Measurements from ENCODE around the gene ALDH1A2. TPM values are rescaled to one million over a fixed set of nuclear protein-coding genes. Genes with fewer than 3 reads are reported as not detected.
A peak's percentile ranks its signal among the peaks of the same experiment; 100 is the strongest.

The ALDH1A2 gene
- total RNA-seq, 6 donors from 2014 or later, result 3.6 to 43.3 (median 6.9) TPM

DNA sequence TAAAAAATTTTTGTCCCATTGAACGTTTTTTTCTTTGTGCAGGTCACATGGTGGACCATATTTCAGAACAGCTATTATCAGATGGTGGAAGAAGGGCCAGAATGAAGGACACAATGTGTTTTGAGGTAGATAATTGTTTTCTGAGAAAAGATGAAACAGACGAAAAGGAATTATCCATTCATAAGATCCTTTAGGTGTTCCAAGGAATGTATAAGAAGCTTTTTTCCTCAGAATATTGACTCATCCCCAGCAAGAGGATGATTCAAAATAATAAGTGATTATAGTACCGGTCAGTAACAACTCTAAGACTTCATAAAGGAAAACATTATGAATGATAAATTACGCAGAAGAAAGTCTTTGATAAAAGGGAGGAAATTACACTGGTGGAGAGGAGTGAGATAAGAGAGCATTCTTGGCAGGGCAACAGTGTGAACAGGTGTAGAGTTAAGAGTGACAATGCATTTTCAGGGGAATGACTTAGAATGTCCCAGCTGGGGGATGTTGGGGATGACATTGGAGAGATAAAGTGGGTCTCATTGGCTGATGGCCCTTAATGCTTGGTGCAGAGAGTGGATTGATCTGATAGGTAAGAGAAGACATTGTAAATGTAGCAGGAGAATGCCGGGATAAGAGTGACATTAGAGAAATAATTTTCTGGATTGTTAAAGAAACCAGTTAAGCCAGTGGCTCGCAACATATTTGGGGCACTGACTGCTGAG is 45.6 kb upstream of the ALDH1A2 start:
- no peak overlapping the region for H3K27ac ChIP-seq
- DNase-seq, result no peak
- no peaks in the 10 kb centered on the region for H3K4me1 ChIP-seq
- no peaks in the 10 kb centered on the region for H3K27me3 ChIP-seq
- 69 to 72% methylated on average over 6 of the region's 6 CpGs for WGBS, 2 donors
- no peaks in the 10 kb centered on the region for H3K9me3 ChIP-seq
- H3K4me3 ChIP-seq, result no peak overlapping the region
- ATAC-seq (ENCODE audit: low FRiP score in 2 of 2), result no peak
- H3K36me3 ChIP-seq, result no peaks in the 10 kb centered on the region
- no peak for TF ChIP-seq POLR2A (IDR thresholded peaks at IDR 0.05)
- TF ChIP-seq EP300 (IDR thresholded peaks at IDR 0.05), result no peak
- TF ChIP-seq POLR2AphosphoS5 (IDR thresholded peaks at IDR 0.05), result no peak
- TF ChIP-seq, protein P1, sequence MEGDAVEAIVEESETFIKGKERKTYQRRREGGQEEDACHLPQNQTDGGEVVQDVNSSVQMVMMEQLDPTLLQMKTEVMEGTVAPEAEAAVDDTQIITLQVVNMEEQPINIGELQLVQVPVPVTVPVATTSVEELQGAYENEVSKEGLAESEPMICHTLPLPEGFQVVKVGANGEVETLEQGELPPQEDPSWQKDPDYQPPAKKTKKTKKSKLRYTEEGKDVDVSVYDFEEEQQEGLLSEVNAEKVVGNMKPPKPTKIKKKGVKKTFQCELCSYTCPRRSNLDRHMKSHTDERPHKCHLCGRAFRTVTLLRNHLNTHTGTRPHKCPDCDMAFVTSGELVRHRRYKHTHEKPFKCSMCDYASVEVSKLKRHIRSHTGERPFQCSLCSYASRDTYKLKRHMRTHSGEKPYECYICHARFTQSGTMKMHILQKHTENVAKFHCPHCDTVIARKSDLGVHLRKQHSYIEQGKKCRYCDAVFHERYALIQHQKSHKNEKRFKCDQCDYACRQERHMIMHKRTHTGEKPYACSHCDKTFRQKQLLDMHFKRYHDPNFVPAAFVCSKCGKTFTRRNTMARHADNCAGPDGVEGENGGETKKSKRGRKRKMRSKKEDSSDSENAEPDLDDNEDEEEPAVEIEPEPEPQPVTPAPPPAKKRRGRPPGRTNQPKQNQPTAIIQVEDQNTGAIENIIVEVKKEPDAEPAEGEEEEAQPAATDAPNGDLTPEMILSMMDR (IDR thresholded peaks at IDR 0.05), result no peak

DNA sequence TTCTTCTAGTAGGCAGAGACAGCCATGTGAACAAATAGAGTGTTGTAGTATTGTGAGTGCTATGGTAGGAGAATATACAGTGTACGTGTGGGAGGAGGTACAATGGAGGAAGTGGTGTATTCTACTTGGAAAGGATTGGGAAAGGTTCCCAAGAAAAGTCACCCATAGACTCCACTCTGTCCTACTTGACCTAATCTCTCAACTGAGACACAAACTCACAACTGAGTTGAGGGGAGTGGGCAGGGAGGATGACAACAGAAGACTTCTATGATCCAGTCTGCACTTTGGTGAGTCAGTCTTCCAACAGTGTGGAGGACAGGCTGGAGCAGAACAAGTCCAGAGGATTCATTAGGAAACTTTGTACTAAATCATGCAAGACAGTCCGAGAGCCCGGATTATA is 43.9 kb upstream of the ALDH1A2 start:
- WGBS, 2 donors, result 68 to 79% methylated on average over 3 of the region's 3 CpGs
- TF ChIP-seq EP300 (IDR thresholded peaks at IDR 0.05) (no peak), POLR2A (IDR thresholded peaks at IDR 0.05) (no peak), POLR2AphosphoS5 (IDR thresholded peaks at IDR 0.05) (no peak)
- TF ChIP-seq, protein P1 (IDR thresholded peaks at IDR 0.05), result no peak
- ATAC-seq (ENCODE audit: low FRiP score in 2 of 2), result peak; percentile 66 to 75

DNA sequence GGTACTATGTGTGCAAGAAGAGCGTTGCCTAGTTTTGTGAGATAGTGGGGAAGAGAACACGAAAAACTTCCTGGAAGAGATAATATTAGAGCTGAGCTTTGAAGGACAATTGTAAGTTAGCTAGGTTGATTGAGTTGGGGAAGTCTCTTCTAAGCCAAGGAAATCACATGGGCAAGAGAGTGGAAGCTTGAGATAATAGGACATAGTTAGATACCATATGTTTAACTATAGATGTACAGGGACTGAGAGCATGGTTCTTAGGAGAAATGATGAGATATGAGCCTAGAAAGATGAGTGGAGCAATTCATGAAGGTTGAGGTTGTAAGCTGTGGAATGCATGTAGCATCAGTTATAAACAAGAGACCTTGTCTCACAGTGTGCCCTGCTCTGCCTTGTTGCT is 42.6 kb upstream of the ALDH1A2 start:
- Histone ChIP-seq H3K4me3 (no peak overlapping the region), H3K9me3 (no peaks in the 10 kb centered on the region), H3K36me3 (no peaks in the 10 kb centered on the region), H3K27ac (no peak overlapping the region), H3K27me3 (no peaks in the 10 kb centered on the region), H3K4me1 (no peaks in the 10 kb centered on the region)
- 75 to 82% methylated on average over 2 of the region's 2 CpGs for WGBS, 2 donors
- DNase-seq (no peak), ATAC-seq (ENCODE audit: low FRiP score in 2 of 2) (no peak)
- TF ChIP-seq EP300 (IDR thresholded peaks at IDR 0.05), result no peak
- TF ChIP-seq POLR2A (IDR thresholded peaks at IDR 0.05), result no peak
- TF ChIP-seq, protein P1 (IDR thresholded peaks at IDR 0.05), result no peak
- TF ChIP-seq POLR2AphosphoS5 (IDR thresholded peaks at IDR 0.05), result no peak

More for the DNA sequence above, 43.9 kb upstream of the ALDH1A2 start:
- no peaks in the 10 kb centered on the region for H3K4me1 ChIP-seq
- no peaks in the 10 kb centered on the region for H3K9me3 ChIP-seq
- H3K4me3 ChIP-seq, result no peak overlapping the region
- no peaks in the 10 kb centered on the region for H3K36me3 ChIP-seq
- H3K27ac ChIP-seq, result no peak overlapping the region
- DNase-seq, result no peak
- no peaks in the 10 kb centered on the region for H3K27me3 ChIP-seq

DNA sequence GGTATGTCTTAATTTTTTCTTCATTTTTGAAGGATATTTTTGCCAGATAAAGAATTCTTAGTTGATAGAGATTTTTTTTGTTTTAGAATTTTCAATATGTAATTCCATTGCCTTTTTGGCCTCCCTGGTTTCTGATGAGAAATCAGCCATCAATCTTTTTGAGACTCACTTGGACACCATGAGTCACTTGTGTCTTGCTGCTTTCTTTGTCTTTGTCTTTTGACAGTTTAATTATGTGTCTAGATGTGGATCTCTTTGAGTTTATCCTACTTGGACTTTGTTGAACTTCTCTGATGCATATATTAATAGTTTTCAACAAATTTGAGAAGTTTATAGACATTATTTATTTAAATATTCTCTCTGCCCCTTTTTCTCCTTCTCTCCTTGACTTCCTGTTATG is 38.0 kb upstream of the ALDH1A2 start:
- H3K27me3 ChIP-seq, result no peaks in the 10 kb centered on the region
- H3K4me1 ChIP-seq, result no peaks in the 10 kb centered on the region
- no peak for TF ChIP-seq EP300 (IDR thresholded peaks at IDR 0.05)
- TF ChIP-seq, protein P1 (IDR thresholded peaks at IDR 0.05), result no peak
- TF ChIP-seq POLR2AphosphoS5 (IDR thresholded peaks at IDR 0.05), result no peak
- no peak for TF ChIP-seq POLR2A (IDR thresholded peaks at IDR 0.05)
- no peaks in the 10 kb centered on the region for H3K9me3 ChIP-seq
- ATAC-seq (ENCODE audit: low FRiP score in 2 of 2) (no peak), DNase-seq (no peak)
- H3K27ac ChIP-seq, result no peak overlapping the region
- no peak overlapping the region for H3K4me3 ChIP-seq
- H3K36me3 ChIP-seq, result no peaks in the 10 kb centered on the region

DNA sequence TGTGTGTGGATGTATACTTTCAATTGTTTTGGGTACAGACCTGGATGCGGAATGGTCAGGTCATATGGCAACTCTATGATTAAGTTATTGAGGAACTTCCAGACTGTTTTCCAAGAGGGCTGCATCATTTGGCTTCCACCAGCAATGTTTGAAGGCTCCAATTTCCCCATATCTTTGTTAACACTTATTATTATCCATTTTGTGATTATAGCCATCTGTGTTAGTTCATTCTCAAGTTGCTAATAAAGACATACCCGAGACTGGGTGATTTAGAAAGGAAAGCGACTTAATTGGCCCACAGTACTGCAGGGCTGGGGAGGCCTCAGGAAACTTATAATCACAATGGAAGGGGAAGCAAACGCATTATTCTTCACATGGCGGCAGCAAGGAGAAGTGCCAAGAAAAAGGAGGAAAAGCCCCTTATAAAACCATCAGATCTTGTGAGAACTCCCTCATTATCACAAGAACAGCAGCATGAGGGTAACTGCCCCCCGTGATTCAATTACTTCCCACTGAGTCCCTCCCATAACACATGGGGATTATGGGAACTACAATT is 31.1 kb upstream of the ALDH1A2 start:
- no peaks in the 10 kb centered on the region for H3K4me1 ChIP-seq
- ATAC-seq (ENCODE audit: low FRiP score in 2 of 2) (no peak), DNase-seq (no peak)
- H3K27ac ChIP-seq, result no peak overlapping the region
- 78 to 80% methylated on average over 6 of the region's 6 CpGs for WGBS, 2 donors
- H3K4me3 ChIP-seq, result no peak overlapping the region
- no peaks in the 10 kb centered on the region for H3K27me3 ChIP-seq
- no peaks in the 10 kb centered on the region for H3K36me3 ChIP-seq
- peaks cover 0 to 4% (median 0%) of the 10 kb centered on the region in 4 donors for H3K9me3 ChIP-seq
- TF ChIP-seq POLR2A (IDR thresholded peaks at IDR 0.05), result no peak
